GM18861 (cell line): ENCODE data around the gene SCAPER.
"Not testable (repeated sequence)": the region's sequence is repeated elsewhere in the genome, so short reads cannot be mapped to it uniquely, and the experiment has no call there.

Source experiments
- ATAC-seq: cut with Tn5 transposase; IDR thresholded peaks from one replicate; pipeline ENCODE4 v1.9.1; 2021; ENCODE audit not compliant: unreplicated experiment

Gene SCAPER

GRCh38 chr15:76795217-76795616, 109.9 kb downstream of the SCAPER start:
- no peak for ATAC-seq

GRCh38 chr15:76793162-76793561, 112.0 kb downstream of the SCAPER start:
- no peak for ATAC-seq

- no peak for ATAC-seq
Observed at GRCh38 chr15:76791511-76791910, 113.6 kb downstream of the SCAPER start.

- ATAC-seq = no peak
Observed at GRCh38 chr15:76787273-76787672, 117.9 kb downstream of the SCAPER start.

- ATAC-seq = no peak
Observed at GRCh38 chr15:76776969-76777368, 128.2 kb downstream of the SCAPER start.

GRCh38 chr15:76776480-76776879, 128.7 kb downstream of the SCAPER start:
- no peak for ATAC-seq

GRCh38 chr15:76773234-76773633, 131.9 kb downstream of the SCAPER start:
- no peak for ATAC-seq

GRCh38 chr15:76772776-76773175, 132.4 kb downstream of the SCAPER start:
- no peak for ATAC-seq

GRCh38 chr15:76764004-76764403, 141.1 kb downstream of the SCAPER start:
- no peak for ATAC-seq

- ATAC-seq = no peak
Observed at GRCh38 chr15:76763554-76763953, 141.6 kb downstream of the SCAPER start.

- no peak for ATAC-seq
Observed at GRCh38 chr15:76756381-76756780, 148.8 kb downstream of the SCAPER start.

GRCh38 chr15:76753771-76754170, 151.4 kb downstream of the SCAPER start:
- ATAC-seq = no peak

- ATAC-seq = no peak
Observed at GRCh38 chr15:76753131-76753530, 152.0 kb downstream of the SCAPER start.

- ATAC-seq = no peak
Observed at GRCh38 chr15:76752549-76752948, 152.6 kb downstream of the SCAPER start.

GRCh38 chr15:76737573-76737972, 167.6 kb downstream of the SCAPER start:
- no peak for ATAC-seq

- not testable (repeated sequence) for ATAC-seq
Observed at GRCh38 chr15:76732321-76732720, 172.8 kb downstream of the SCAPER start.

- ATAC-seq = no peak
Observed at GRCh38 chr15:76730262-76730661, 174.9 kb downstream of the SCAPER start.

GRCh38 chr15:76718863-76719262, 186.3 kb downstream of the SCAPER start:
- ATAC-seq = no peak

GRCh38 chr15:76714950-76715349, 190.2 kb downstream of the SCAPER start:
- ATAC-seq = no peak

GRCh38 chr15:76711351-76711827, 193.8 kb downstream of the SCAPER start:
- peak; percentile 89 for ATAC-seq

- not testable (repeated sequence) for ATAC-seq
Observed at GRCh38 chr15:76704032-76704431, 201.1 kb downstream of the SCAPER start.

GRCh38 chr15:76696840-76697239, 208.3 kb downstream of the SCAPER start:
- ATAC-seq = no peak

- ATAC-seq = not testable (repeated sequence)
Observed at GRCh38 chr15:76692546-76692945, 212.6 kb downstream of the SCAPER start.

- ATAC-seq = not testable (repeated sequence)
Observed at GRCh38 chr15:76687592-76687991, 217.5 kb downstream of the SCAPER start.
